ENCODE data around the gene BCAP31. TPM values are rescaled to one million over a fixed set of nuclear protein-coding genes. Genes with fewer than 3 reads are reported as not detected.
"Not testable (repeated sequence)": the region's sequence is repeated elsewhere in the genome, so short reads cannot be mapped to it uniquely, and the experiment has no call there.

The BCAP31 gene
- total RNA-seq, 1 donor from 2014 or later: 117 TPM

DNA sequence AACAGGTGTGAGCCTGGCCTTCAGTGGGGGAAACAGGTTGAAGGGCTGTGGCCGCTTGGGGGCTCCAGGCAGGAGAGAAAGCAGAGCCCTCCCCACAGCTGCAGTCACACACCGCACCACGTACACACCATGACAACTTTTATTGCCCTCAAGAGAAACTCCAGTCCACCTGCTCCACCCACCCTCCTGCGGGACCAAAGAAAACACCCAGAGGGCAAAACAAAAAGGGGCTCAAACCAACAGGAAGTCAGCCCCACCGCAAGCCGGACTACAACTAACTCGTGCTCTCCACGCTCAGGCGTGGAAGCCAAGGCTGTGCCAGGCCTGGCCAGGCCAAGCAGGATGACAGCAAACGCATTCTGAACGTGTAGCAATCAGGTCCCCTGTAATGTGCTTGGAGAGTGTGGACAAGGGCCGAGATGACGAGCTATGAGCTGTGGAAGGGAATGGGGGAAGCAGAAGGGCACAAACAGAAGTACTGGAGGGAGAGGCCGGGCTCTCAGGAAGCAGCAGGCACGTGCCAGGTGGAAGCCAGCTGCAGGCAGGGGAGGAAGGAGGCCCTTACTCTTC lies 23.7 kb downstream of the BCAP31 start:
- Mint-ChIP-seq H3K36me3 (ENCODE audit: low read depth) (peaks cover 5% of the 10 kb centered on the region), H3K4me3 (no peak overlapping the region), H3K4me1 (peaks cover 6% of the 10 kb centered on the region), H3K27ac (ENCODE audit: unreplicated experiment) (no peak overlapping the region), H3K27me3 (ENCODE audit: low read depth) (peaks cover 14% of the 10 kb centered on the region), H3K9me3 (no peaks in the 10 kb centered on the region)
- DNase-seq (ENCODE audit: low read depth, low spot score): no peak
- TF ChIP-seq, protein P1, sequence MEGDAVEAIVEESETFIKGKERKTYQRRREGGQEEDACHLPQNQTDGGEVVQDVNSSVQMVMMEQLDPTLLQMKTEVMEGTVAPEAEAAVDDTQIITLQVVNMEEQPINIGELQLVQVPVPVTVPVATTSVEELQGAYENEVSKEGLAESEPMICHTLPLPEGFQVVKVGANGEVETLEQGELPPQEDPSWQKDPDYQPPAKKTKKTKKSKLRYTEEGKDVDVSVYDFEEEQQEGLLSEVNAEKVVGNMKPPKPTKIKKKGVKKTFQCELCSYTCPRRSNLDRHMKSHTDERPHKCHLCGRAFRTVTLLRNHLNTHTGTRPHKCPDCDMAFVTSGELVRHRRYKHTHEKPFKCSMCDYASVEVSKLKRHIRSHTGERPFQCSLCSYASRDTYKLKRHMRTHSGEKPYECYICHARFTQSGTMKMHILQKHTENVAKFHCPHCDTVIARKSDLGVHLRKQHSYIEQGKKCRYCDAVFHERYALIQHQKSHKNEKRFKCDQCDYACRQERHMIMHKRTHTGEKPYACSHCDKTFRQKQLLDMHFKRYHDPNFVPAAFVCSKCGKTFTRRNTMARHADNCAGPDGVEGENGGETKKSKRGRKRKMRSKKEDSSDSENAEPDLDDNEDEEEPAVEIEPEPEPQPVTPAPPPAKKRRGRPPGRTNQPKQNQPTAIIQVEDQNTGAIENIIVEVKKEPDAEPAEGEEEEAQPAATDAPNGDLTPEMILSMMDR (conservative IDR thresholded peaks at IDR 0.05): no peak

DNA sequence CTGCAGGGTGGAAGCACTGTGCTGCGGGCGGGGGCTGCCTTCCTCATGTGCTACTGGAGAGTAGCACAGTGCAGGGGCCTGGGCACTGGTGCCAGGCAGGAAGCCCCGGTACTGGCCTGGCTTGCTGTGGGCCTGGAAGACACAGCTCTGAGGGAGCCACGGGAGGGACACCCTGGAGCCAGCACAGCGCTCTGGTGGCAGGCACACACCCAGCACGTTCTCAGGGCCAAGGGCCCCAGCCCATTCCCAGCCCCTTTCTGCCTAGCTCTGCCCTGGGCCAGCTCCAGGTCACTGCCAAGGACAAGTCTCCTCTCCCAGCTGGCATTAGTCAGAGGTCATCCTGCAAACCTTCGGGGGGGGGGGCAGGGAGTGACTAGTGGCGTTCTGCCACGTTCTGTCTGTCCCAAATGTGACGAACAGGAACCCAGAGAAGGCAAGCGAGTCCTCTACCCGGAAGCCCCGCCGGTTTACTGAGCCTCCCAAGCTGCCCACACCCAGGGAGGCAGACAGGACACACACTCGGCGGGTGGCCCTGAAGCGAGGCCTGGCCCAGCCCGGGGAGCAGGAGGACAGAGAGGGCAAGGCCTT lies 24.3 kb downstream of the BCAP31 start:
- H3K4me1 Mint-ChIP-seq; DNase-seq (ENCODE audit: low read depth, low spot score); H3K9me3 Mint-ChIP-seq; H3K27ac Mint-ChIP-seq (ENCODE audit: unreplicated experiment); H3K4me3 Mint-ChIP-seq; H3K36me3 Mint-ChIP-seq (ENCODE audit: low read depth): not testable (repeated sequence)
- peaks cover 14% of the 10 kb centered on the region for H3K27me3 Mint-ChIP-seq (ENCODE audit: low read depth)

DNA sequence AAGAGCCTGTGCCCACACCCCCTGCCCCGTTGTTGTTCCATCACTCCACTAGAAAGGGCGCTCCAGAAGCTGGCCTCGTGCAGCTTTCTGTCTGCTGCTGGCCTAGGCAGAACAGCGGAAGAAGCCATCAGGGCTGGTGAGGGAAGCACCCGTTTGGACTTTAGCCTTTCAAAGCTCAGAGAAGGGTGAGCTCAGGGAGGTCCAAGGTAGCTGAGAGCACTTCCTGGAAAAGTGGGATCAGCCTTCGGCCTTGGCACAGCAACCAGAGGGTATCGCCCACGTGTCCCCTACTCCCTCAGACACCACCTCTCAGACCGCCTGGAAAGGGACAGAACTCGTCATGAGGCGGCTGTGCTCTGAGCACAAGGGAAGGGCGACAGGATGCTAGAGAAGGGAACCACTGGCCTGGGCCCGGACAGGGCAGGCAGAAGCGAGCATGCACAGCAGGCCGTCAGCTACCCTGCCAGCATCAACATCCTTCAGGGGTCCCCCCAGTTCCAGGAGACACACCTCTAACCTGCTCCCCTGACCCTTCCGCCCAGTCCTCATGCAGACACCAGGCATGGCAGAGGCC lies 24.9 kb downstream of the BCAP31 start:
- peak overlapping the region; percentile 19 for H3K4me3 Mint-ChIP-seq
- H3K36me3 Mint-ChIP-seq (ENCODE audit: low read depth); H3K27ac Mint-ChIP-seq (ENCODE audit: unreplicated experiment); DNase-seq (ENCODE audit: low read depth, low spot score); H3K9me3 Mint-ChIP-seq; H3K4me1 Mint-ChIP-seq: not testable (repeated sequence)
- H3K27me3 Mint-ChIP-seq (ENCODE audit: low read depth): peaks cover 14% of the 10 kb centered on the region

DNA sequence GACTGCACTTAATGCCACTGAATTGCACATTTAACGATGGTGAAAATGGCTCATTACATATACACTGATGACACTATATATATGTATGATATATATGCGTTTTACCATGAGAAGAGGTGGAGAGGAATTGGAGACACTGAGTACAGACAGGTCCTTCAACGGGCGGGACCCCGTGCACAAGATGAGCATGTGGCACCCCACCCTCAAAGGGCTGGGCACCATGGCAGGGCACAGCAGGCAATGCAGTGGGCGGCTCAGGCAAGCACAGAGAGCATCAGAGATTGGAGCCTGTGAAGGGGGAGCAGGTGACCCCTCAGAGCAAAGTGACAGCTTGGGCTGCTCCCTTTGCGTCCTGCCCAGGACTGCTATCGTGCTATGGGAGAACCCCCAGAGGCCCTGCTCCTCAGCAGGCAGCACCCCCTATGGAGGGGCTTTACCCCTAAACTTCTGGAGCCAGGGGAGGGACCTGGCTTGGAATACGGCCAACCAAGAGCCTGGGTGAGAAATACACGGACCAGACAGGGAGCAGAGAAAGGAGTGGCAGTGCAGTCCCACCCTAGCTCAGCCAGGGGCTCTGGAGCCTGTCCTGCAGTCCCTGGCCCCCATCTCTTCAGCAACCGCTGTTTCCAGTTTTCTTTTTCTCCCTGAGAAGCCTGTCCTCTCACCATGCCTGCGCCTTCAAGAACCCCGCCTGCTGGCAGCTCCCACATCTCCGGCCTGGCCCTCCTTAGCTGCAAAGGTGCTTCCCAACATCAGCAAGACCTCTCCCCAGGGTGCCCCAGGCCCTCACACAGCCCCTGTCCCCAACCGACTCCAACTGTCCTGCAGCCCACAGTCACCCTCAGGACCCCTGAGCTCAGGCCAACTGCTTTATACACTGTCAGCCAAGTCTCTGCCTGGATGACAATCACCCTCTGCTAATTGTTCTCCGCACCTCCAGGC lies 26.0 kb downstream of the BCAP31 start:
- peaks cover 6% of the 10 kb centered on the region for H3K4me1 Mint-ChIP-seq

DNA sequence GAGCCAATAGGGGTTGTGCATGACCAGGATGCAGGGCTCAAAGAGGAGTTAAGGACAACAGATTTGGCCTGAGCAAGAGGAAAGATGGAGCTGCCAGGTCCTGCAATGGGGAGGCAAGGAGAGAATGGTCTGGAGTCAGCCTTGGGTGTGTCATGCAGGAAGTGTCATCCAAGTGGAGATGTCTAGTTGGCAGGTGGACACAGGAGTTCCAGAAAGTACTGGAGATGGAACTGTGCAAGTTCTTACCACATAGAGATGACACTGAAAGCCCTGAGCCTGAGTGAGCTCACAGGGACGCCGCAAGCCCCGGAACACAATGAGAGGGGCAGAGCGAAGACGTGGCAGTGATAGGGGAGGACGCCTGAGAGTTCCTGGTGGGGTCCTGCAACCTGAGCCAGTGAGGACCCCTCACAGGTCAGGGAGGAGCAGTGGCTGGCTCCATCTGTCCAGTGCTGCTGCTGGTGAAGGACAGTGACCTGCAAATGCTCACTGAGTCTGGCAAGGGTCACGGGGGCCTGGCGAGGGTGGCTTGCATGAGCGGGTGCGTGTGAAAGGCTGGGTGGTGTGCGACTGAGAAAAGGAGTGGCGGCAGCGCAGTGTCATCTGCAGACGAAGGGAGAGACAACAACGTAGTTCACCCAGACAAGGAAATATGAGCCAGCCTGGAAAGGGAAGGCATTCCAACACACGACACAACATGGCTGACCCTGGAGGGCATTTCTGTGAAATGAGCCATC lies 27.0 kb downstream of the BCAP31 start:
- H3K36me3 Mint-ChIP-seq (ENCODE audit: low read depth); H3K4me1 Mint-ChIP-seq: not testable (repeated sequence)

More for the DNA sequence above, 26.0 kb downstream of the BCAP31 start:
- no peak for DNase-seq (ENCODE audit: low read depth, low spot score)
- peak overlapping the region; percentile 68 for H3K4me3 Mint-ChIP-seq
- TF ChIP-seq, protein P1 (conservative IDR thresholded peaks at IDR 0.05): no peak
- H3K36me3 Mint-ChIP-seq (ENCODE audit: low read depth): peaks cover 5% of the 10 kb centered on the region
- peaks cover 14% of the 10 kb centered on the region for H3K27me3 Mint-ChIP-seq (ENCODE audit: low read depth)
- H3K27ac Mint-ChIP-seq (ENCODE audit: unreplicated experiment): no peak overlapping the region
- H3K9me3 Mint-ChIP-seq: no peaks in the 10 kb centered on the region

DNA sequence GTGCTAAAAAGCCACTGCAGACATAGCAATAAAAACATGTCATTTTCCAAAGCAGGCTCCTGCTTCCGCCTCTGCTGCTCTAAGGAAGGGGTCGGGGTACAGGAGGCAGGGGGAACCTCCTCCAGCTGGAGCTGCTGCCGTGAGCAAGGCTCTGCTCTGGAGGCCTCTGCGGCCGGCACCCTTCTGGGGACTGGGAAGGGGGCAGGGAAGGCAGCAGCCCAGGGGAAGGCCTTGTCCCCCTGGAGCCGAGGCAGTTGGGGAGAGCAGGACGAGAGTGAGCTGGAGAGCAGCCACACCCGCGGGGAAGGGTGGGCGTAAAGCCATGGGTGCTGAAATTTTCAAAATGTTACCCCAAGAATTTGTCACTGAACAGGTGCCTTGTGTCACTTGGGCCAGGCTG lies 27.6 kb downstream of the BCAP31 start:
- not testable (repeated sequence) for H3K36me3 Mint-ChIP-seq (ENCODE audit: low read depth); DNase-seq (ENCODE audit: low read depth, low spot score); H3K27ac Mint-ChIP-seq (ENCODE audit: unreplicated experiment); H3K4me3 Mint-ChIP-seq; H3K4me1 Mint-ChIP-seq; H3K9me3 Mint-ChIP-seq
- H3K27me3 Mint-ChIP-seq (ENCODE audit: low read depth): peaks cover 14% of the 10 kb centered on the region

More for the DNA sequence above, 27.0 kb downstream of the BCAP31 start:
- peak overlapping the region; percentile 89 for H3K27ac Mint-ChIP-seq (ENCODE audit: unreplicated experiment)
- H3K9me3 Mint-ChIP-seq; DNase-seq (ENCODE audit: low read depth, low spot score): not testable (repeated sequence)
- peak overlapping the region; percentile 68 for H3K4me3 Mint-ChIP-seq
- peaks cover 14% of the 10 kb centered on the region for H3K27me3 Mint-ChIP-seq (ENCODE audit: low read depth)

DNA sequence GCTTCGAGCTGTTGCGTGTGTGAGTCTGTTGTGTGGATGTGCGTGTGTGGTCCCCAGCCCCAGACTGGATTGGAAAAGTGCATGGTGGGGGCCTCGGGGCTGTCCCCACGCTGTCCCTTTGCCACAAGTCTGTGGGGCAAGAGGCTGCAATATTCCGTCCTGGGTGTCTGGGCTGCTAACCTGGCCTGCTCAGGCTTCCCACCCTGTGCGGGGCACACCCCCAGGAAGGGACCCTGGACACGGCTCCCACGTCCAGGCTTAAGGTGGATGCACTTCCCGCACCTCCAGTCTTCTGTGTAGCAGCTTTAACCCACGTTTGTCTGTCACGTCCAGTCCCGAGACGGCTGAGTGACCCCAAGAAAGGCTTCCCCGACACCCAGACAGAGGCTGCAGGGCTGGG lies 28.1 kb downstream of the BCAP31 start:
- TF ChIP-seq, protein P1 (conservative IDR thresholded peaks at IDR 0.05): no peak
- no peak overlapping the region for H3K4me3 Mint-ChIP-seq
- peaks cover 5% of the 10 kb centered on the region for H3K36me3 Mint-ChIP-seq (ENCODE audit: low read depth)
- no peaks in the 10 kb centered on the region for H3K9me3 Mint-ChIP-seq
- no peak for DNase-seq (ENCODE audit: low read depth, low spot score)
- H3K27me3 Mint-ChIP-seq (ENCODE audit: low read depth): peaks cover 14% of the 10 kb centered on the region
- H3K27ac Mint-ChIP-seq (ENCODE audit: unreplicated experiment): no peak overlapping the region
- peaks cover 6% of the 10 kb centered on the region for H3K4me1 Mint-ChIP-seq
